Ovary (tissue), 3 donors: ENCODE measurements around the gene LIN37.

ENCODE experiments used
- CTCF ChIP-seq, 3 donors: fragments of 450-650 bp in 2 of 3; fragments of 200-600 bp in 1 of 3; IDR thresholded peaks; one replicate each; pipeline versions ENCODE4 v1.5.1 to v1.8.0; 2016 to 2022; ENCODE audit warnings: antibody characterized with exemption in 3 of 3, mild to moderate bottlenecking in 1 of 3
- POLR2A ChIP-seq: fragments of 450-650 bp; IDR thresholded peaks from one replicate; pipeline ENCODE4 v1.6.1; 2017; ENCODE audit warnings: antibody characterized with exemption, mild to moderate bottlenecking, moderate library complexity
- donor health status: DM: no; HTN: no; CAD: no.

GRCh38 chr19:35703343-35703742 is 45.0 kb upstream of the LIN37 start:
- TF ChIP-seq POLR2A (no peak), CTCF (IDR thresholded peaks at IDR 0.05) (no peak)
